HG02798 (cell line): ENCODE measurements around the gene SNTB2.
"Not testable (repeated sequence)": the region's sequence is repeated elsewhere in the genome, so short reads cannot be mapped to it uniquely, and the experiment has no call there.

Experiments
- ATAC-seq: cut with Tn5 transposase; IDR thresholded peaks from one replicate; pipeline ENCODE4 v1.9.1; 2021; ENCODE audit warnings: mild to moderate bottlenecking; ENCODE audit not compliant: unreplicated experiment, poor library complexity

The SNTB2 gene

DNA sequence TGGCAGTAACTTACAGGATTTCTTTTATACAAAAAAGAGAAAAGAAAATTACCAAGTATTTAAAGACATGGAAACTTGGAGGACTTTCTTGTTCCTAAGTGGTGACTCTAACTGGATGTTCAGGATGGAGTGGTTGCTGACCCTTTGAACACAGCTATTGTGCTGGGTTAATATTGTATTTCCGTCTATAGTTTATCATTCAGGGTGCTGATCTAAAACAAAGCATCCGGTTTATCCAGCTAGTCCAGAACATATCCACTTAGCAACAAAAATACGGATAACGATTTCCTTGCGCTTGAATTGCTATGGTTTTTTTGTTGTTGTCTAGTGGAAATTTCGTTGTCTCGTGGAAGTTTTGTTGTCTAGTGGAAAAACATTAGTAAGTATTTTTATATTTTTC is 38.2 kb downstream of the SNTB2 start:
- no peak for ATAC-seq

DNA sequence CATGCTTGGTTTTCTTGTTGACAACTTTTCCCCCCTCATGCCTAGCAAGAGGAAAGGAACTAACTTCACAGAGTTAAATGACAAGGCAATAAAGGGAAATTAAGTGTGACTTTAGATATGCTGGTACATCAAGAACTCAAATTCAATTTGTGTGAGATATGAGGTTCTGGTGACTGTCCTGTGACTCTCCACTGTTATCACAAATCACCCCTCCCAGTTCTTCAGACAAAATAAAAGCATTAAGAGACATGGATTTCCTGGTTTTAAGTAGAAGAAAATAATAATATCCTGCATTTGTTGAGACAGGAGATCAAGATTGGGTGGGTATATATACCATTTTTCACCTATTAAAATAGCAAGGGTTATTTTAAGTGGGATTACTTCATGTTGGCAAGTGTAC is 46.2 kb downstream of the SNTB2 start:
- no peak for ATAC-seq

GRCh38 chr16:69234460-69234859 is 47.5 kb downstream of the SNTB2 start:
- no peak for ATAC-seq

- ATAC-seq = no peak
Observed at GRCh38 chr16:69236319-69236718, 49.4 kb downstream of the SNTB2 start.

DNA sequence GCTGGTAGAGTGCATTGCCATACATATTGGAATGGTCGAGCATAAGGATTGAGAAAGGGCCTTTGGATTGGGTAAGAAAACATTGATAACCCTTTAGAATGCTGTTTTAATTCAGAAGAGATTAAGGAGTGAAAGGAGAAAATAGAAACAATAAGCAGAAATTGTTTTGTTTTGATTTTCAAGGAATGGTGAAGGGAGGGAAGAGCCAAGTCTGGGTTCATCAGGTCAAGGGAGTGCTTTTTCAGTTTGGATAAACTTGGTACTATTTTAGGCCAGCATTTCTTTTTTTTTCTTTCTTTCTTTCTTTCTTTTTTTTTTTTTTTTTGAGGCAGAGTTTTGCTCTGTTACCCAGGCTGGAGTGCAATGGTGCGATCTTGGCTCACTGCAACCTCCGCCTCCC is 50.3 kb downstream of the SNTB2 start:
- no peak for ATAC-seq

DNA sequence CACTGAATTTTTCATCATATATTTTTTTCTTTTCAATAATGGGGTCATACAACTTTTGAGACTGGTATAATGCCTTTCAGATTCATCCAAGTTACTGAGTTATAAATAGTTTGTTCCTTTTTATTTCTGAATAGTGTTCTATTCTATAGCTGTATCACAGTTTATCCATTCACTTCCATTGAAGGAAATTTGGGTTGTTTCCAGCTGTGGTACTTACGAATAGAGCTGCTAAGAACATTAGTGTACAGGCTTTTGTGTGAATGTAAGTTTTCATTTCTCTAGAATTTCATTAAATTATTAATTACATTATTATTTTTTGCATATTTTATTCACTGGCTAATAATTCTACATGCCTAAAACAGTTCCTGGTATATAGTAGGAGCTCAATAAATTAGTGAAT is 52.9 kb downstream of the SNTB2 start:
- ATAC-seq = no peak

DNA sequence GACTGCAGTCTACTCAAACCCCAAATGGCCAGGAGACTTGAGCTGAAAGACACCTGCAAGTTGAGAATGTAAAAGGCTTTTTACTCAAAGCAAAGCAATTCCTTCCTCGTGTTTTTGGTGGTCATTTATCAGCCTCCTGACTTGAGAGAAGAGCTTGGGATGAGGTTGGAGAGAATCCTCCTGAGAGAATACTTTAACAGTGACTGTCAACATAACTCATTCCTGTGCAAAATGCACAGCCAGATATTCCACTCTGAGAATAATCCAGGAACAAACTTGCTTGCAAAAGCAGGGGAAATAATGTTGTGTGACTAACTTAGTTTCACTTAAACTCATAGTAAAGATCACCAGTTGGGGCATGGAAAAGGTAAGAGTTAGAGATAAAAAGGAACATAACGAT is 53.4 kb downstream of the SNTB2 start:
- ATAC-seq = no peak

DNA sequence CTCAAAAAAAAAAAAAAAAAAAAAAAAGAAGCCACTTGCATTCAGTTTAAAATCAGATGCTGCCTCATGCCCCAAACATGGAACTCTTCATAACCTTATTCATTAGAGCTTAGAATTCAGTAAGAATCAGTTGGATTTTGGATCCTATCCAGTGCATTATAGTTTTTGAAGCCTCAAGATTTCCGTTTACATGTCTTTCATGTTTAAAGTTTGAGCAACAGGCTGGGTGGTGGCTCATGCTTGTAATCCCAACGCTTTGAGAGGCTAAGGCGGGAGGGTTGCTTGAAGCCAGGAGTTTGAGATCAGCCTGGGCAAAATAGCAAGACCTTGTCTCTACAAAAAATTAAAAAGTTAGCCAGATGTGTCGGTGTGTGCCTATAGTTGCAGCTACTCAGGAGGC is 55.0 kb downstream of the SNTB2 start:
- ATAC-seq = no peak

DNA sequence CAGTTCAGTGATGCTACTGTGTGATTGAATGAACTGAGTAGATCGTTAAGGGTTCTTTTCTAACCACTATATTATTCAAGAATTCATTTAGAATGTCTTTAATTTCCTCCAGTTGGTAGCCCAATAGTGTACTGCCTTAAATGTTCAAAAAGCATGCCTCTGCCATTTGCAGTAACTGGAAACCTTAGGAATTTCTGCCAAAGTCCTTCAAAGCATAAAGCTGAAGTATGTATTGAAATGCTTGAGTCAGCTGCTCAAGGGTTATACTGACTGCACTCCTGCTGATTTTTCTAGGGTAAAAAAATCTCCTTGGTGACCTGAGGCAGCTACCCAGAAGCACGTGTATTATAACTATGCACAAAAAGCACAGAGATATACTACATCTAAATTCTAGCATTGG is 56.5 kb downstream of the SNTB2 start:
- ATAC-seq = no peak

GRCh38 chr16:69244336-69244735 is 57.4 kb downstream of the SNTB2 start:
- no peak for ATAC-seq

DNA sequence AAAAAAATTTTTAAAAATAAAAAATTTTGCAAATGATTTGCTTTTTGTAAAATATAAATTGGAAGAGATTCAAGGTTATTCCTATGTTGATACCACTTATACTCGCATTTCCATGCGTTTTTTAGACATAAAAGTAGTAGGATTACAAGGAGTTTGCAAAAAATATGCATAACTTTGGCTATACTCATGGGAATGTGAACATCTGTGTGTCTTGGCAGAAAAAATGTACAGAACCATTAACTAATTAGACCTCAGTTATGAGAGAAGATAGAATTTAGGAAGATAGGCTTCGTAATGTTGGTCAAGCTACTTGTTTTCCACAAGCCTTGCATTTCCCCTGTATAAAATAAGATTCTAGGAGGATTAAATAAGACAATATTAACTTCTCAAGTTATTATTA is 63.1 kb downstream of the SNTB2 start:
- ATAC-seq = no peak

GRCh38 chr16:69253870-69254341 is 66.9 kb downstream of the SNTB2 start:
- ATAC-seq = no peak

DNA sequence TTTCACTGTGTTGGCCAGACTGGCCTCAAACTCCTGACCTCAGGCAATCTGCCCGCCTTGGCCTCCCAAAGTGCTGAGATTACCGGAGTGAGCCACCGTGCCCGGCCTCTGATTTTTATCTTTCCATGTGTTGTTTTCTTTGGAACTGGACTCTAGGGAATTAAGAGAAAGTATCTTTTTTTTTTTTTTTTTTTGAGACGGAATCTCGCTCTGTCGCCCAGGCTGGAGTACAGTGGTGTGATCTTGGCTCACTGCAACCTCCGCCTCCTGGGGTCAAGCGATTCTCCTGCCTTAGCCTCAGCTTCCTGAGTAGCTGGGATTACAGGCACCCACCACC is 72.4 kb downstream of the SNTB2 start:
- ATAC-seq = not testable (repeated sequence)

DNA sequence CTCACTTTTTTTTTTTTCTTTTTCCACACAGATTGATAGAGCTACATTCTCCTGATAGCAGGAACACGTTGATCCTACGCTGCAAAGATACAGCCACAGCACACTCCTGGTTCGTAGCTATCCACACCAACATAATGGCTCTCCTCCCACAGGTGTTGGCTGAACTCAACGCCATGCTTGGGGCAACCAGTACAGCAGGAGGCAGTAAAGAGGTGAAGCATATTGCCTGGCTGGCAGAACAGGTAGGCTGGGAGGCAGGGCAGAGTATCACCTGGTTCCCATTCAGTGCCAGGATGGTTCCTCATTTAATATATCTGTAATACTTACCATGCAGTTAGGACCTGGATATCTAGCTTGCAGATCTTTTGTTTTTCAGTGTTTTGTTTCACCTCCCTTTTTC is 73.1 kb downstream of the SNTB2 start:
- ATAC-seq = no peak

DNA sequence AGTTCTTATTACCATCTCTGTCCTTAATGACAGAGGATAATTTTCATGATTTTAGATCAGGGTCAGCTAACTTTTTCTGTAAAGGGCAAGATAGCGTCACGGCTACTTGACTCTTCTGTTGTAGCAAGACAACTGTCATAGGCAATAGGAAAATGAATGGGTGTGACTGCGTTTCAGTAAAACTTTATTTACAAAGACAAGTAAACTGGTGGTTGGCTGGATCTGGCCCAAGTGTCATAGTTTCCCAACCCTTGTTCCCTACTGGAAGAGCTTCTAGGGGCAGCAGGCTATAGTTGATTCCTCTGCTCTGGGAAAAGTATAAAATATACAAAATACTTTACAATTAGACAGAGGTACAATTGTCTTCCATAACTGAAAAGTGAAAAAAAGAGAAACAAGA is 73.5 kb downstream of the SNTB2 start:
- no peak for ATAC-seq

GRCh38 chr16:69266334-69267063 is 79.5 kb downstream of the SNTB2 start:
- no peak for ATAC-seq

DNA sequence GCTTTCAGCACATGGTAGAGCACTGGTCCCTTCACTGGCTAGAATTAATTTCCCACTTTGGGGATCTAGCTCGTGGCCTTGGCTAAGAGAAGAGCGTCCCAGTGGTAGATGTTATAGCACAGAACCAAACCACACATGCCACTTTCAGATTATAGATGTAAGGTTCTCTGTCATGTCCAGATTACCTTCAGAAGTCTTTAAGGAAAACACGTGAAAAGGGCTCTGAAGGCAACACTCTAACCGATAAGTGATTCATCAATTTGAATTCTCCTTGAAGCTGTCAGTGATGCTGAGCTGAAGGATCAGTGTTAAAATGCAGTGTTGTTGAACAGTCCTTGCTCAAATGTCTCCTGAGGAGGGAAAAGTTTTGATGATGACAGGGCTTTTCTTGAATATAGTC is 80.7 kb downstream of the SNTB2 start:
- no peak for ATAC-seq

- ATAC-seq = no peak
Observed at GRCh38 chr16:69270395-69270794, 83.4 kb downstream of the SNTB2 start.

- ATAC-seq = no peak
Observed at GRCh38 chr16:69270831-69271230, 83.9 kb downstream of the SNTB2 start.

GRCh38 chr16:69273009-69273408 is 86.0 kb downstream of the SNTB2 start:
- no peak for ATAC-seq

DNA sequence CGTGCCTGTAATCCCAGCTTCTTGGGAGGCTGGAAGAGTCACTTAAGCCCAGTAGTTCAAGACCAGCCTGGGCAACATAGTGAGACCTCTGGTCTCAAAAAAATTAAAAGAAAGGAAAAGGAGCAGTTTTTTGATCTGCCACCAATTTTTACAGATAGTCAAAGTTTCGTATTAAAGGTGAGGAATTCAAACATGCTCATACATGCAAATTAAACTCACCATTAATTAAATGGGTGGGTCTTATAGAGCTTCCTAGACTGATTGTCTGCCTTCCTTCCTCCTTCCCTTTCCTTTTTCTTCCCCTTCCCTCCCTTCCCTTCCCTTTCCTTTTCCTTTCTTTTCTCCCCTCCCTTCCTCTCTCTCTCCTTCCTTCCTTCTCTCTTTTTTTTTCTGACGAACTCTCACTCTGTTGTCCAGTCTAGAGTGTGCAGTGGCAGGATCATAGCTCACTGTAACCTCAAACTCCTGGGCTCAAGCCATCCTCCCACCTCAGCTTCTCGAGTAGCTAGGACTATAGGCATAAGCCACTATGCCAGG is 87.8 kb downstream of the SNTB2 start:
- ATAC-seq = no peak
